ENCODE data around the gene MEDAG.
A peak's percentile ranks its signal among the peaks of the same experiment; 100 is the strongest.

Gene MEDAG

GRCh38 chr13:30867089-30867669 lies 38.9 kb upstream of the MEDAG start:
- no peak overlapping the region for H3K4me3 ChIP-seq (ENCODE audit: low read depth, low read length)
- TF ChIP-seq, protein P1, sequence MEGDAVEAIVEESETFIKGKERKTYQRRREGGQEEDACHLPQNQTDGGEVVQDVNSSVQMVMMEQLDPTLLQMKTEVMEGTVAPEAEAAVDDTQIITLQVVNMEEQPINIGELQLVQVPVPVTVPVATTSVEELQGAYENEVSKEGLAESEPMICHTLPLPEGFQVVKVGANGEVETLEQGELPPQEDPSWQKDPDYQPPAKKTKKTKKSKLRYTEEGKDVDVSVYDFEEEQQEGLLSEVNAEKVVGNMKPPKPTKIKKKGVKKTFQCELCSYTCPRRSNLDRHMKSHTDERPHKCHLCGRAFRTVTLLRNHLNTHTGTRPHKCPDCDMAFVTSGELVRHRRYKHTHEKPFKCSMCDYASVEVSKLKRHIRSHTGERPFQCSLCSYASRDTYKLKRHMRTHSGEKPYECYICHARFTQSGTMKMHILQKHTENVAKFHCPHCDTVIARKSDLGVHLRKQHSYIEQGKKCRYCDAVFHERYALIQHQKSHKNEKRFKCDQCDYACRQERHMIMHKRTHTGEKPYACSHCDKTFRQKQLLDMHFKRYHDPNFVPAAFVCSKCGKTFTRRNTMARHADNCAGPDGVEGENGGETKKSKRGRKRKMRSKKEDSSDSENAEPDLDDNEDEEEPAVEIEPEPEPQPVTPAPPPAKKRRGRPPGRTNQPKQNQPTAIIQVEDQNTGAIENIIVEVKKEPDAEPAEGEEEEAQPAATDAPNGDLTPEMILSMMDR (IDR thresholded peaks at IDR 0.05; ENCODE audit: low read depth, low read length) = no peak
- no peak for DNase-seq (ENCODE audit: low read depth, low spot score)
- in situ Hi-C loops (cut with HindIII; ENCODE audit: low sequenced_read_pairs) = no loop called here

DNA sequence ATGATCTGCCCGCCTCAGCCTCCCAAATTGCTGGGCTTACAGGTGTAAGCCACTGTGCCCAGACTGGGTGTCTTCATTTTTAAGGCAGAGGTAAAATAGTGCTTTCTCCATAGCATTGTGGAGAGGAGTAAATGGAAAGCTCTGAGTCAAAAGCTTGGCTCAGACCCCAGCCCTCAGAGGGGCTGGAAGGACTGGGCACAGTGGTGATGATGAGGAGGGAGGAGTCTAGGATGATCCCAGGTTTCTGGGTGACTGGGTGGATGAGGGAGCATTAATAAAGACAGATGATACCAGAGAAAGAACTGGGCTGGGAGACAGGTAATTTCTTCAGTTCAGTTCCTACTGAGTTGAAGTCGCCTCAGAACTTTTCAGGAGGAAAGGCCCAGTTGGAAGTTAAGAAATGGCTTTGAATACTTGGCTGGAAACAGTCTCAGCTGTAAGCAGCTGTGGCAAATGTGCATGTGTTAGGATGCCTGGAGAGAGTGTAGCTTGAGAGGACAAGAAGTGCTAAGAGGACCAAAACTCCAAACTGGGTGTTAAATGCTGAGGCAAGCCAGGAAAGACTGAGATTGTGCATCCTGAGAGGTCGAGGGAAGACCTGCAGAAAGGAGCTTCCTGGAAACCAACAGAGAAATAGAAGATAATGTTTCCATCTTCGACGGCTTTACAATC lies 37.1 kb upstream of the MEDAG start:
- H3K4me3 ChIP-seq (ENCODE audit: low read depth, low read length) = no peak overlapping the region
- in situ Hi-C loops (cut with HindIII; ENCODE audit: low sequenced_read_pairs) = no loop called here
- TF ChIP-seq, protein P1 (IDR thresholded peaks at IDR 0.05; ENCODE audit: low read depth, low read length) = no peak
- peak; percentile 49 for DNase-seq (ENCODE audit: low read depth, low spot score)

DNA sequence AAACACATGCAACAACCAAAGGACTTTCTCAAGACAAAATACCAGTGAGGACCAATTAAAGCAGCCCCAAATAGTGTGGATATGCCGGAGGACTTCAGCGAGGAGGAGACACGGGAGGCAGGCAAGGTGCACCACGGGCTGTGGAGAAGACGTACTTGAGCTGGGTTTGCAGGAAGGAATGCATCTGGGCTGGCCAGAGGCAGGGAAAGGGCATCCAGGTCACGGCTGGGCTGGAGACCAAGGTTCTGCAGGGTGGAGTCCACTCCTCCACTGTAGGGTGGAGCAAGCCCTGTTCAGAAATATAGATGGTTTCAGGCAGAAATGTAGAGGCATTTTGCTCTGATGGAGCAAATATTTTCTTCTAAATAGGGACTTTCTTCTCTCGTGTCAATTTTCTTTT lies 36.6 kb upstream of the MEDAG start:
- peak; percentile 43 for DNase-seq (ENCODE audit: low read depth, low spot score)
- TF ChIP-seq, protein P1 (IDR thresholded peaks at IDR 0.05; ENCODE audit: low read depth, low read length) = no peak
- in situ Hi-C loops (cut with HindIII; ENCODE audit: low sequenced_read_pairs) = no loop called here
- H3K4me3 ChIP-seq (ENCODE audit: low read depth, low read length) = no peak overlapping the region

DNA sequence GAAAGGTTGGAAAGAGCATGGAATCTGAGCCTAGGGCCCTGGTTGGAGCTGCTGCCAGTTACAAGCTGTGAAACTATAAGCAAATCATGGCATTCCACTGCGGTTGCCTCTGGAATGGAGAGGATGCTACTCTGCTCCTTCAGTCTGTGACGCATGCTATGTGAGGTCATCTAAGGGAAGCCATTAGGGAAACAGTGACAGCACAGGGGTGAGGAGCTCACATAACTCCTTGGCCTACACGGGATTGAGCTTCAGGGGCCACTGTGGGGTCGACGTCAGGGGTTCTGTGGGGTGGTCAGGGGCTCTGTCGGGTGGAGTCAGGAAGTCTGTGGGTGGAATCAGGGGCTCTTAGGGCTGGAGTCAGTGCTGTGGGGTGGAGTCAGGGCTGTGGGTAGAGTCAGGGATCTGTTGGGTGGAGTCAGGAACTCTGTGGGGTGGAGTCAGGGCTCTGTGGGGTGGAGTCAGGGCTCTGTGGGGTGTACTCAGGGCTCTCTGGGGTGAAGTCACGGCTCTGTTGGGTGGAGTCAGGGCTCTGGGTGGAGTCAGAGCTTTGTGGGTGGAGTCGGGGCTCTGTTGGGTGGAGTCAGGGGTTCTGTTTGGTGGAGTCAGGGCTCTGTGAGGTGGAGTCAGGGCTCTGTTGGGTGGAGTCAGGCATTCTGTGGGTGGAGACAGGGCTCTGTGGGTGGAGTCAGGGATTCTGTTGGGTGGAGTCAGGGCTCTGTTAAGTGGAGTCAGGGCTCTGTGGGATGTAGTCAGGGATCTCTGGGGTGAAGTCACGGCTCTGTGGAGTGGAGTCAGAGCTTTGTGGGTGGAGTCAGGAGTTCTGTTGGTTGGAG lies 35.8 kb upstream of the MEDAG start:
- TF ChIP-seq, protein P1 (IDR thresholded peaks at IDR 0.05; ENCODE audit: low read depth, low read length) = no peak
- DNase-seq (ENCODE audit: low read depth, low spot score) = peak; percentile 99

DNA sequence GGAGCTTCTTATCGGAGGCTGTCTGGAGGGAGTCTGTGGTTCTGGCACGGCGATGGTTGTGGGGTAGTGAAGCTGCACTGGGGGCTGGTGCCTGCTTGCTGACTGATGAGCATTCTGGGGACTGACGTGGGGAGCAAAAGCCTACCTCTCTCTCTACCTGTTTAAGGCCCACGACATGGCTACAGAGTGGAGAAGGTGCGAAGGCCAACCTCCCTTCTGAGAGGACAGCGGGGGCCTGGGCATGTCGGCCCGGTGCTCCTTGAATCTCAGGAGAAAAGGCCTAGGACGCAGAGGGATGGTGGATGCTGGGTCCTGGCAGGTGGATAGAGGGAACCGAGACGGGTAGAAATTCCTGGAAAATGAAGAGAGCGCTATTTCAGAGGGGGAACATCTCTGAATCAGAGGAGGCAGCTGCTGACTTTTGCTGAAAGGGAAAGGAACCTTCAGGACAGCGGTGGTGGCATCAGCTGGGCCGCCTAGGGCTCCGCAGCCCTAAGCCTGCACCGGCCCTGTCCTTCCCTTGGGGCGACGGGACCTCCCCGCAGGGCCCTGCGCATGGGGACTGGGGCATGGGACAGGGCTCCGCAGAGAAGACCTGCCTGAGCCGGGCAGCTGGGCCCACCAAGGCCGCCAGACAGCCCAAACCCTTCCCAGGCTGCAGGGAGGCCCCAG lies 35.0 kb upstream of the MEDAG start:
- TF ChIP-seq, protein P1 (IDR thresholded peaks at IDR 0.05; ENCODE audit: low read depth, low read length) = no peak
- in situ Hi-C loops (cut with HindIII; ENCODE audit: low sequenced_read_pairs) = no loop called here
- no peak for DNase-seq (ENCODE audit: low read depth, low spot score)
- no peak overlapping the region for H3K4me3 ChIP-seq (ENCODE audit: low read depth, low read length)

More for the DNA sequence above, 35.8 kb upstream of the MEDAG start:
- in situ Hi-C loops (cut with HindIII; ENCODE audit: low sequenced_read_pairs) = no loop called here
- H3K4me3 ChIP-seq (ENCODE audit: low read depth, low read length) = no peak overlapping the region

GRCh38 chr13:30871588-30872275 lies 34.3 kb upstream of the MEDAG start:
- H3K4me3 ChIP-seq (ENCODE audit: low read depth, low read length) = no peak overlapping the region
- TF ChIP-seq, protein P1 (IDR thresholded peaks at IDR 0.05; ENCODE audit: low read depth, low read length) = no peak
- DNase-seq (ENCODE audit: low read depth, low spot score) = no peak
- in situ Hi-C loops (cut with HindIII; ENCODE audit: low sequenced_read_pairs) = no loop called here

Data from astrocyte of the spinal cord (primary cell).